GM15510 (cell line): ENCODE results near the gene DNASE1L3.

Experiments
- POLR2A ChIP-seq: IDR thresholded peaks from 3 replicates; pipeline ENCODE4 v1.6.1; 2011; ENCODE audit warnings: borderline replicate concordance; ENCODE audit not compliant: insufficient read length; ENCODE audit errors: extremely low read depth

DNASE1L3 gene

DNA sequence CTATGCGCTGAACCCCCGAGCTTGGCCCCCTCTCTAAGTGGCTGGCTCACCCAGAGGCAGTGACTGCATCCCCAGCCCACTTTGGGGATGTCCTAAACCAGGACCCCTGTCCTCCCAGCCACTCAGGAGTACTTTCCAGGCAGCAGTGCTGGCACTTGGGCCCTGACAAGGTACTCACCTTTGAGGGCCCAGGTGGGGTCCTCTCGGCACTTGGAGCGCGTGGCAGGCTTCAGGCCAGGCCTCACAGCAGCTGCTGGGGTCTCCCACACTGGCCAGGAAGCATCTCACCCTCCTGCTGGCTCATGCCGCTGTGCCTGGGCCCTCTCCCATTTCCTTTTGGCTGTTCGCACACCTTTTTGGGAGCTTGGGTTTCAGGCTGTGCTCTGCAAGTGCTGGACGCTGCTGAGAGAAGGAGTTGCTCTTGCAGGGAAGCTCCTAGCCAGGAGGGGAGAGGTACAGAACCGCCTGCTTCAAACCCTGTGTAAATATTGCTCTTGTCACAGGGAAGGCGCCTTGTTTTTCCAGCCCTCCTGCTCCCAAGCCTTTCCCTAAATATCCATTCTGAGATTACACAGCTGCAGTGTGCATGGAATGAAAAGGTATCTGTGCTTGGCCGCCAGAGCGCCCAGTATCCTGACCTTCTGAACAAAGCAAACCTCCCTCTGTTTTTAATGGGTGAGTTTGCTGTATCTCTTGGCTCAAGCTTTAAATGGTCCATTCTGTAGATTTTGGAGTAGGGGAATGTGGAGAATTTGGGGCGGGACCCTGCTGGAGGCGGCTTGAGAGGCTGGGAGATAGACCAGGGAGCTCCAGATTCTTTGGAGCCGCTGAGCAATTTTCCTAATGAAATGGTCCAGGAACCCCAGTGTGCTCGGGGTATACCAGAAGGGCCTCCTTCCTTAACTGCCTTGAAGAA lies 45.6 kb downstream of the DNASE1L3 start:
- no peak for TF ChIP-seq POLR2A

DNA sequence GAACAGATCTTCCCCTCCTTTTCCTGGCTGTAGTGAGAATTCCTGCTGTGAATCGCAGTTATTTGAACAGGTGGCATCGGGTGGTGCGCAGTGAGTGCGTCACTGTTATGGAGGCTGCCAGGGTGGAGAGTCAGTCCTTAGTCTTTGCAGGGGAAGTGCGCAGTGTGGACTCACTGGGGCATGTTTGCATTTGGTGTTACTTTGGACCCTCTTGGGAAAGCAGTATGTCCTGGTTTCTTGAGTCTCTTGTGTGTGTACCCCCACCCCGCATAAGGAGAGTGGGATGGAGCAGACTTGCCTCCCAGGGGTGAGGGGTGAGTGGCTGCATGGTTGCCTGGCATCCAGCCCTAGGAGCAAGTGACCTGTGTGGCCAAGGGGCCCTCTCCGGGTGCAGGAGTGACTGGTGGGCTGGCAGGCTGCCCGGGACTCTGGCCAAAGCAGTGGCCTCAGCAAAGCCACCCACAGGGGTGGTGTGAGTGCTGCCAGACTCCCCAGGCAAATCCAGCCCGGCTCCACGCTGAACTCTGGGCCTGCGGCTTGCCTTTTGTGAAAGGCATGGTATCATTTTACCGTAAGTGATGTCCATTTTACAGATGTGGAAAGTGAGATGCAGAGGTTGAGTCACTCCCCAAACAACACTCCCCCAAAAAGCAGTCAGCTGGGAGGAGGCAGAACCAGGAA lies 46.4 kb downstream of the DNASE1L3 start:
- no peak for TF ChIP-seq POLR2A

DNA sequence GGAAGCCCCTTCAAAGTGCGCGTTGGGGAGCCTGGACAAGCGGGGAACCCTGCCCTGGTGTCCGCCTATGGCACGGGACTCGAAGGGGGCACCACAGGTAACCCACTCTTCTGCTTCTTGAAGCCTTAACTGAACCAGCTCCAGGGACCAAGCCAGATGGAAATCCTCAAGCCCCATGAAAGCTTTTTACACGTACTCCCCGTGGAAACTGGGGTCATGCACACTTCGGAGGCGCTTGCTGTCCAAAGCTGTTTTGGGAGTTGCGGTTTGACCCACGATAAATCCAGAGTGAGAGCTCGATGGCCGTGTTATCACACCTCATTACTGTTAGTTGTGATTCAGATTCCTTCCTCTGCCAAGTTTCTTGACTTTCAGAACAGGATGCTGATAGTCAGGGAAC lies 47.5 kb downstream of the DNASE1L3 start:
- TF ChIP-seq POLR2A: no peak

DNA sequence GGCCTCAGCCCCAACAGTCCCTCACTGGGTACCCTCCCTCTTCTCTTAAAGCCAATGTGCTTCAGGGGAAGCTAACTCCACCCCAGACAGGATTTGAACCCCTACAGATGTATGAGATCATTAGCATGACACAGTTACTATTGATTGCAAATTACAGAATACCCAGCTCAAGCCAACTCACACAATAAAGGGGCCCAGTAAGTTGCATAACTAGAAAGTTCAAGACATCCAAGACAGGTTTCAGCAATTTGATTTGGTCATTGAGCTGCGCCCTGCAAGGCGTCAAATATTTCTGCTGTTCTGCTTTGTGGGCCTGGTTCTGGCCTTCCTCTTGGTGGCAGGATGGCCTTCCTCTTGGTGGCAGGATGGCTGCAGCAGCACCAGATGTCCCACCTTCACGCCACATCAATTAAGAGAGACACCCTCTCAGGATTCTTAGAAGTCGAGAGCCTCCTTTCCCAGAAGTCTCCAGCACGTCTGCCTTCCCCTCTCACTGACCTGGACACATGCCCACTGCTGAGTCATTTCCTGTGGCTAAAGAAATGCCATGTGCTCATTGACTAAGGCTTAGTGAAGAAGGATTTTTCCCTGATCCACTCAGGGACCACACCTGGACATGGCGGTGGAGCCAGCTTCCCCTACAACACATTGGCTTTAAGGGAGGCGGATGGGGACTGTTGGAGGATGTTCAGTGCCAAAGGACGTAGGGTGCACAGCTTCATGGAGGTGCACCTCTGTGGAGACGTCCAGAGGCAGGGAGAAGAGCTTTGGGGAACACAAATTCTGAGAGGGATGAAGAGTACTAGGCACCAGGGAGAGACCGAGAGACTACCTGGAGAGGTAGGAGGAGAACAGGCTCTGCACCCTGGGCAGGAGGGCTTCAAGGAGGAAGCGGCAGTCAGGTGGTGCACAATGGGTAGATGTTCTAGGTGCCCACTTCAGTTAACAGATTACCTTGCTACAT lies 49.1 kb downstream of the DNASE1L3 start:
- no peak for TF ChIP-seq POLR2A

DNA sequence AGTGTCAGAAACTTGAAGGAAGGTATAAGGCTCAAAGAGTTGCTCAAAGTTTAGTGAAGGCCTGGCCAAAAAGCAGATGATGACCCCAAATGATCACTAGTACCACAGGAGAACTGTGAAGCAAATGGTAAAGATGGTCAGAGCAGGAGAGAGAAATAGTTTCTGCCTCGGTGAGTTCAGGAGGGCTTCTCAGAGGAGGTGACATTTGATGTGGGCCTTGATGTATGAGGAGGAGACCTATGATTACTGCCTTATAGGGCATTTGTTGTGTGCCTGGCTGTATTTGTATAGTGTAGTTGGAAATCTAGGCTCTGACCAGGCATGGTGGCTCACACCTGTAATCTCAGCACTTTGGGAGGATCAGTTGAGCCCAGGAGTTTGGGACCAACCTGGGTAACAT lies 50.4 kb downstream of the DNASE1L3 start:
- no peak for TF ChIP-seq POLR2A

DNA sequence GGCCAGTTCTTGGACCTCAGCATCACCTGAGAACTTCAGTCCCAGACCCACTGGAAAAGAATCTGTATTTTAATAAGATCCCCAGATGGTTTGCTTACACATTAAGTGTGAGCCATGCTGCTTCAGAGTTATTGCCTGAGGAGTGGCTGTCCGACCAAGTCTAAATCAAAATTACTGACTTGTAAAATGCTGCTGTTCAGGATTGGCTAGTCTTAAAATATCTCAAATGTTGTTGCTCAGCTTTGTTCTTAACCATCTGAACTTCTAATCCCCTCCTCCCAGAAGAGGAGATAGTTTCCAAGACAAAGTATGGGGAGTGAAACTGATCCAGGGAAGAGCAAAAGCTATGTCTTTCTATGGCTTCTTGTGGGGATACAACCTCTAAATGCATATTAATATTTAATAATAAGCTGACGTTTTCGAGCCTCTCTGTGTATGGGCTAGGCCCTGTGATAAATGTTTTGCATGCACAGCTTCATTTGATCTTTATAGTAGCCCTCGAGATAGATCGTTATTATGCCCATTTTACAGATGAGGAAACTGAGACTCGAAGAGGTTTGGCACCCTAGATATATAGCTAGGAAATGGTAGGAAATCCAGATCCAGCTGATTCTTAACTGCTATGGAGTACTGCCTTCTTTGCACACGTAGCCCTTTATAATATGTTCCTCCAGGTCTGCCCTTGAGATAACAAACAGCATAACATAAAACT lies 52.2 kb downstream of the DNASE1L3 start:
- no peak for TF ChIP-seq POLR2A

DNA sequence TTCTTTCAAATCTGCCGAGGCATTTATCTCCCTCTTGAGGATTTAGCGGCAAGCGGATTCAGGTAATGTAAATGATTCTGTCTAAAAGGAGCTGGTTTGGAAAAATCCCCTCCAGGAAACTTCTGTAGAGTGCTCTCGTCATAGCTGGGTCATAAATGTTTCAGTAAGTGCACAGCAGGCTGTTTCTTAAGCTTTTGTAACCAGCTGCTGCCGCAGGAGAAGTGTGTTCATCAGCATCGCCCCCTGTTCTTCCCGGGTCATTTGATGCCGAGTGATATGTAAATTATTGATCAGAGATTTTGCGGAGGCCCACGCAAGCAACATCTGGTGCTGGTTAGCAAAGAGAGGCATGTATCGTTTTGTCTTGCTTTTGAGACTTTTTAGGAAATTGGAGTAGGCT lies 53.1 kb downstream of the DNASE1L3 start:
- no peak for TF ChIP-seq POLR2A

DNA sequence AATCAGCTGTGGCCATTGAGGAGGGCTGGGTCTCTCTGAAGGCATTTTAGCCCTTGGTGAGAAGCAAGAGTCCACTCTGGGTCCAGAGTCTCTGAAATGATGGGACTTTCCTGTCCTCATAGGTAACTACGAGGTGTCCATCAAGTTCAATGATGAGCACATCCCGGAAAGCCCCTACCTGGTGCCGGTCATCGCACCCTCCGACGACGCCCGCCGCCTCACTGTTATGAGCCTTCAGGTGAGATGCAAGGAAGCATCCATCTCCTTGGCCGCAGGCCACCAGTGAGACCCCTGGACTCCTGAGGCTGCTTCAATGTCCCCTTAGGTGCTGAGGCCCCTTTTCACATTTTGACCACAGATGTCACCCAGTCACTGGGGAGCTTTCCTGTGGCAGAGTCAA lies 54.9 kb downstream of the DNASE1L3 start:
- TF ChIP-seq POLR2A: no peak

DNA sequence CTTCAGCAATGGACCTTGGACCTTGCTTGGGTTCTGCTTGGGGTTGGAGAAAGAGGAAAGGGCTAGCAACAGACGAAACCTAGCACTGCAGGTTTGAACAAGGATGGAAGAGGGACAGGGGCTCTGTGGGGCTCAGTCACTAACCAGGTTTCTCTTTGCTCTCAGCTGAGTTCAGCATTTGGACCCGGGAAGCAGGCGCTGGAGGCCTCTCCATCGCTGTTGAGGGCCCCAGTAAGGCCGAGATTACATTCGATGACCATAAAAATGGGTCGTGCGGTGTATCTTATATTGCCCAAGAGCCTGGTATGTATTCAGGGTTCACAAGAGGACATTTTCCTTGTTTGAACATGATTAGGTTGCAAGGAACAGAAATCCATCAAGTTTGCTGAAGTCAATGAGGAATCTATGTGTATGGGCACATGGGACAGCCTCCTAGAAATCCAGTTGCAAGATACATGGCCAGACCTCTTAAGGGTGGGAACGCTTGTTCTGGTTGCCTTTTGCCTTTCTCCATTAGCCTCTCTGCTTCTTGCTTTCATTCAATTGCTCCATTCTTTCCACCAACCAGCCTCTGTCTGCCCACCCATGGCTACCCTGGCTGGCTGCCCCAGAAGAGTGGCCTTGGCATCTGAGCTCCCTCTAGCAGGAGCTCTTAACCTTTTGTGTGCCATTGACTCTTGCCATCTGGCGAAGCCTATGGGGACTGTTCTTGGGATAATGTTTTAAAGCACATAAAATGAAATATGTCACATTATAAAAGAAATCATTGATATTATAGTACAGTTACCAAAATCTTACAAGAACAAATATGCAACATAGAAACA lies 55.9 kb downstream of the DNASE1L3 start:
- TF ChIP-seq POLR2A: no peak

DNA sequence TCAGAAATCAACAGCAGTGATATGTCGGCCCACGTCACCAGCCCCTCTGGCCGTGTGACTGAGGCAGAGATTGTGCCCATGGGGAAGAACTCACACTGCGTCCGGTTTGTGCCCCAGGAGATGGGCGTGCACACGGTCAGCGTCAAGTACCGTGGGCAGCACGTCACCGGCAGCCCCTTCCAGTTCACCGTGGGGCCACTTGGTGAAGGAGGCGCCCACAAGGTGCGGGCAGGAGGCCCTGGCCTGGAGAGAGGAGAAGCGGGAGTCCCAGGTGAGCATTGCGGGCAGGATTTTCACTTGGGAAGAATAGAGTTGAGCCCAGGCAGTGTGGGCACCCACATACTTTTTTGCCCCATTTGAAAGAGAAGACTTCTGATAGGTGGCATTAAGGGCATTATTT lies 57.4 kb downstream of the DNASE1L3 start:
- no peak for TF ChIP-seq POLR2A

DNA sequence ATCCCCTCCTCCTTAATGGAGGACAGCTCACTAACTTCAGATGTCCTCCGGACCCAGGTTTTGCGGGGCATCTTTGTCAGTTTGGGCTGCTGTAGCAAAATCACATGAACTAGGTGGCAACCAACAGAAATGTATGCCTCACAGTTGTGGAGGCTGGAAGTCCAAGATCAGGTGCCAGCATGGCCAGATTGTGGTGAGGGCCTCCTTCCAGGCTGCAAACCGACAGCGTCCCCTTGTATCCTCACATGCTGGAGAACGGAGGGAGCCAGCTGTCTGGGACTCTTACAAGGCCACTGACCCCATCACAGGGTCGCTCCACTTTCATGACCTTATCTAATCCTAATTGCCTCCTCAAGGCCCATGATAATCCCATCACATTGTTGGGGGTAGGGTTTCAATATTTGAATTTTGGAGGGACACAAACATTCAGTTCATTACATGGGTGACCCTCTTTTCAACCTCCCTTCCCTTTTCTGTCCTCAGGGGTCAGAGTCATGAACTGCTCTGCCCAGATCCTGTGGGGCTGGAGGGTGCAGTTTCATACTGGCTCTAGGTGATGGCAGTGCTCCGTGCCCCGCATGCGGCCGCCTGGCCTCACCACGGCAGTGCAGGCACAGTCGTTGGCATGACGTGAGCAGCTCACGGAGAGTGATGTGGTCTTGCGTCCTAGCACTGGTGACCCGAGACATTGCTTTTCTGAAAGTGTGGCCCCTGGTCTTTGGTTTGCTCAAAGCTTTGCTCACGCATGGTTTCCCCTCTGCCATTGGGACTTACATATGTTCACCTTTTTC lies 58.4 kb downstream of the DNASE1L3 start:
- TF ChIP-seq POLR2A: no peak

DNA sequence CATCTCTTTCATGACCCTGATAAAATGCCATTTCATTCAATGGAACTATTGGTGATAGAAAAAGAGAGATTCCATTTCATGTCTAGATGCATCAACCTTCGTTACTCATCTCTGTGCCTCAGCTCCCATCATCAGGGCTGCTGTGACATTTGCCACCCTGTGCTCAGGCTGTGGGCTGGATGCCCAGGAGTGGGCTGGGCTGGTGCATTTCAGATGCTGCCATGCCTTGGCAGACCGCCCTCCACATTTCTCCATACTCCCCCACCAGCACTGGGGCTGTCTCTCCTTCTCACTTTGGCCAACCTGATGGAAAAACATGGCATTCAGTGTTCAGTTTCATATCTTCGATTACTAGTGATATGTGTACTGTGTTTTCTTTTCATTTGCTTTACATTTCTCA lies 59.1 kb downstream of the DNASE1L3 start:
- no peak for TF ChIP-seq POLR2A

DNA sequence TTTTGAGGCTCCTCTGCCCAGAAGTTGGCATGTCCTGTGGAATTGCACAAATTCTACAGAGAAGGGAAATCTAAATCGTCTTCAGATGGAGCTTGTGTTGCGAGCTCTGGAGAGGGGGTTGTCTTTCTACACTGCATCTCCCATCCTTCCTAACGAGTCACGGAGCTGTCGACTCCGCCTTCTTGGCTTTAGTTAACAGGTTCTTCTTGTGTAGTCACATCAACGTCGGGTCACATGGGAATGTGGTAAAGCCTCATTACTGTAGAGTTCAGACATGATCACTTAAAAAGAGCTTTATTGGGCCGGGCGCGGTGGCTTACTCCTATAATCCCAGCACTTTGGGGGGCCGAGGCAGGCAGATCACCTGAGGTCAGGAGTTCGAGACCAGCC lies 60.0 kb downstream of the DNASE1L3 start:
- TF ChIP-seq POLR2A: no peak
